H1 (cell line): ENCODE data around the gene TMEM35B. TPM values are rescaled to one million over a fixed set of nuclear protein-coding genes. Genes with fewer than 3 reads are reported as not detected.

ENCODE experiments used
- CTCF ChIA-PET: fragments of 300-600 bp; sonication (Branson Sonifier 250); formaldehyde crosslinking; loops from one replicate; lab custom pipeline; 2021; ENCODE audit not compliant: partially characterized antibody; lab: Charles Lee
- POLR2A ChIA-PET: fragments of 300-600 bp; sonication (Branson Sonifier 250); formaldehyde crosslinking; loops from one replicate; lab custom pipeline; 2021; ENCODE audit warnings: inconsistent platforms; ENCODE audit not compliant: partially characterized antibody; lab: Charles Lee
- DNase-seq, 2 experiments: peaks; one replicate each; pipeline versions ENCODE4 v3.0.0 to v3.0.0-alpha.2; 2010 to 2022; ENCODE audit warnings: low spot score in 2 of 2, low read depth in 1 of 2, mixed read lengths in 1 of 2
- FAIRE-seq: peaks from 2 replicates; lab custom pipeline; 2011; peaks lifted over from hg19 to GRCh38; lab: Jason Lieb, UNC
- H2AFZ ChIP-seq: 2 replicates; pipeline ENCODE4 v1.8.1; 2012; ENCODE audit warnings: low read length, inconsistent platforms
- H2AK5ac ChIP-seq: 2 replicates; pipeline ENCODE4 v1.6.1; 2013; ENCODE audit warnings: low read depth, low read length
- H2BK120ac ChIP-seq: replicated peaks from 2 replicates; pipeline ENCODE3; 2013; ENCODE audit warnings: low read depth, low read length, inconsistent platforms
- H2BK12ac ChIP-seq: 2 replicates; pipeline ENCODE4 v1.6.1; 2013; ENCODE audit warnings: low read depth, low read length
- H2BK15ac ChIP-seq: 2 replicates; pipeline ENCODE4 v1.6.1; 2013; ENCODE audit warnings: low read length
- H2BK20ac ChIP-seq: 2 replicates; pipeline ENCODE4 v1.6.1; 2013; ENCODE audit warnings: low read length
- H2BK5ac ChIP-seq: 2 replicates; pipeline ENCODE4 v1.6.1; 2013; ENCODE audit warnings: low read depth, low read length
- H3K14ac ChIP-seq: 2 replicates; pipeline ENCODE4 v1.6.1; 2013; ENCODE audit warnings: inconsistent platforms; ENCODE audit not compliant: insufficient read length
- H3K18ac ChIP-seq: 2 replicates; pipeline ENCODE4 v1.6.1; 2013; ENCODE audit warnings: low read length; ENCODE audit errors: extremely low read depth
- H3K23ac ChIP-seq: 2 replicates; pipeline ENCODE4 v1.6.1; 2013; ENCODE audit warnings: inconsistent platforms; ENCODE audit not compliant: insufficient read length
- H3K23me2 ChIP-seq: 2 replicates; pipeline ENCODE4 v1.6.1; 2013; ENCODE audit warnings: low read depth, low read length
- H3K27ac ChIP-seq: 2 replicates; pipeline ENCODE4 v1.6.1; 2011; ENCODE audit warnings: low read depth, low read length, inconsistent platforms
- H3K27me3 ChIP-seq, 4 experiments: replicated peaks in 1 of 4; 1 replicate in 1 of 4; 2 replicates in 3 of 4; pipeline versions ENCODE4 v1.6.1 to v1.8.1; 2011 to 2013; ENCODE audit warnings: low read length in 3 of 4, mild to moderate bottlenecking in 3 of 4, inconsistent platforms in 2 of 4, mixed read lengths in 2 of 4, moderate library complexity in 1 of 4; ENCODE audit not compliant: control insufficient read depth in 3 of 4, insufficient read depth in 3 of 4; ENCODE audit errors: extremely low read depth in 1 of 4
- H3K36me3 ChIP-seq, 4 experiments: 2 replicates each; pipeline versions ENCODE4 v1.6.1 to v1.8.1; 2011 to 2013; ENCODE audit warnings: mild to moderate bottlenecking in 4 of 4, low read length in 3 of 4, moderate library complexity in 2 of 4, control low read depth in 1 of 4, inconsistent platforms in 1 of 4; ENCODE audit not compliant: insufficient read depth in 4 of 4, control insufficient read depth in 2 of 4
- H3K4ac ChIP-seq: replicated peaks from 2 replicates; pipeline ENCODE3; 2013; ENCODE audit warnings: low read length, low read depth, mixed read lengths, inconsistent platforms; ENCODE audit not compliant: insufficient read length
- H3K4me1 ChIP-seq, 4 experiments: replicated peaks in 1 of 4; 1 replicate in 1 of 4; 2 replicates in 3 of 4; pipeline versions ENCODE4 v1.6.1 to v1.8.1; 2011 to 2013; ENCODE audit warnings: low read length in 3 of 4, inconsistent platforms in 2 of 4, mixed read lengths in 1 of 4; ENCODE audit not compliant: insufficient read depth in 4 of 4, control insufficient read depth in 3 of 4
- H3K4me2 ChIP-seq, 2 experiments: 2 replicates each; pipeline versions ENCODE4 v1.6.1 to v1.8.1; 2011 to 2013; ENCODE audit warnings: low read depth in 2 of 2, low read length in 2 of 2, control low read depth in 1 of 2, inconsistent platforms in 1 of 2, mild to moderate bottlenecking in 1 of 2; ENCODE audit not compliant: insufficient read depth in 1 of 2
- H3K4me3 ChIP-seq, 4 experiments: fragments of 200-600, 300-600 bp in 1 of 4; sonication (generic), shearing (Covaris generic), sonication (Bioruptor Twin) in 1 of 4; 2 replicates each; pipeline versions ENCODE4 v1.5.1 to v1.8.1; 2011 to 2016; ENCODE audit warnings: low read length in 4 of 4, low read depth in 3 of 4, control low read depth in 2 of 4, inconsistent platforms in 2 of 4, mild to moderate bottlenecking in 2 of 4, mixed read lengths in 1 of 4, moderate library complexity in 1 of 4; ENCODE audit not compliant: insufficient read depth in 2 of 4; ENCODE audit errors: extremely low read depth in 1 of 4
- H3K56ac ChIP-seq: replicated peaks from 2 replicates; pipeline ENCODE3; 2013; ENCODE audit warnings: low read depth, mild to moderate bottlenecking, mixed read lengths, low read length, inconsistent platforms; ENCODE audit not compliant: insufficient read length
- H3K79me1 ChIP-seq: 2 replicates; pipeline ENCODE4 v1.6.1; 2013; ENCODE audit warnings: low read depth, low read length, control low read depth
- H3K79me2 ChIP-seq, 2 experiments: 2 replicates each; pipeline versions ENCODE4 v1.6.1 to v1.8.1; 2012 to 2013; ENCODE audit warnings: low read length in 2 of 2, mild to moderate bottlenecking in 2 of 2, inconsistent platforms in 1 of 2; ENCODE audit not compliant: insufficient read depth in 2 of 2, control insufficient read depth in 1 of 2
- H3K9ac ChIP-seq, 4 experiments: replicated peaks in 1 of 4; 1 replicate in 1 of 4; 2 replicates in 3 of 4; pipeline versions ENCODE4 v1.6.1 to v1.8.1; 2011 to 2013; ENCODE audit warnings: low read depth in 3 of 4, low read length in 3 of 4, control low read depth in 2 of 4, mild to moderate bottlenecking in 2 of 4, moderate library complexity in 2 of 4, inconsistent platforms in 1 of 4; ENCODE audit errors: extremely low read depth in 1 of 4
- H3K9me3 ChIP-seq, 2 experiments: 2 replicates each; pipeline versions ENCODE4 v1.6.1 to v1.8.1; 2012 to 2013; ENCODE audit warnings: mild to moderate bottlenecking in 2 of 2, moderate library complexity in 2 of 2, control low read depth in 1 of 2, inconsistent platforms in 1 of 2, low read depth in 1 of 2, low read length in 1 of 2, mixed read lengths in 1 of 2; ENCODE audit not compliant: insufficient read depth in 2 of 2
- H4K20me1 ChIP-seq, 2 experiments: replicated peaks in 1 of 2; 2 replicates each; pipeline versions ENCODE3 to v1.8.1; 2011 to 2013; ENCODE audit warnings: inconsistent platforms in 2 of 2, low read length in 2 of 2, mild to moderate bottlenecking in 1 of 2; ENCODE audit not compliant: insufficient read depth in 2 of 2, control insufficient read depth in 1 of 2
- H4K5ac ChIP-seq: 2 replicates; pipeline ENCODE4 v1.6.1; 2013; ENCODE audit warnings: low read length, low read depth, mixed read lengths, inconsistent platforms; ENCODE audit not compliant: insufficient read length
- H4K8ac ChIP-seq: 2 replicates; pipeline ENCODE4 v1.8.0; 2013; ENCODE audit warnings: mild to moderate bottlenecking, moderate library complexity, low read length, inconsistent platforms; ENCODE audit not compliant: insufficient read depth; ENCODE audit errors: extremely low read depth
- H4K91ac ChIP-seq: replicated peaks from 2 replicates; pipeline ENCODE3; 2013; ENCODE audit warnings: low read length, mixed read lengths, inconsistent platforms; ENCODE audit not compliant: insufficient read length
- CBX8 ChIP-seq: fragments of 300-800, 300-1000 bp; sonication (generic); IDR thresholded peaks from 2 replicates; pipeline ENCODE4 v1.7.1; 2016; ENCODE audit warnings: low read depth, low read length, borderline replicate concordance
- CEBPB ChIP-seq: IDR thresholded peaks from 2 replicates; pipeline ENCODE4 v1.6.1; 2012; ENCODE audit warnings: low read depth, low read length
- EZH2 ChIP-seq: fragments of 200-600 bp; sonication (generic); IDR thresholded peaks from 2 replicates; pipeline ENCODE4 v1.7.1; 2012; ENCODE audit warnings: low read depth, mild to moderate bottlenecking, moderate library complexity, low read length, inconsistent platforms; ENCODE audit not compliant: severe bottlenecking
- HDAC6 ChIP-seq: IDR thresholded peaks from one replicate; pipeline ENCODE4 v1.7.1; 2012; ENCODE audit warnings: low read depth, mild to moderate bottlenecking, inconsistent platforms, low read length, moderate library complexity
- SP2 ChIP-seq: IDR thresholded peaks from 2 replicates; pipeline ENCODE4 v1.6.1; 2012; ENCODE audit warnings: mild to moderate bottlenecking, low read length, inconsistent platforms
- TAF7 ChIP-seq: optimal IDR thresholded peaks from 2 replicates; pipeline ENCODE3; 2011; ENCODE audit warnings: low read depth, mild to moderate bottlenecking, inconsistent platforms, low read length, moderate library complexity, borderline replicate concordance
- WGBS, 2 experiments: shearing (Covaris generic) in 1 of 2; methylation state at CpG; one replicate each; pipeline versions ENCODE4 v1.1.6 to v1.1.7; 2013 to 2015; ENCODE audit warnings: low lambda C conversion rate in 2 of 2, mixed read lengths in 2 of 2, inconsistent platforms in 1 of 2, low coverage in 1 of 2, missing lambda C conversion rate in 1 of 2; ENCODE audit not compliant: insufficient replicate concordance in 2 of 2, insufficient coverage in 1 of 2, insufficient read length in 1 of 2; ENCODE audit errors: extremely low coverage in 1 of 2, missing lambda C conversion rate in 1 of 2; 5-methylcytosine and 5-hydroxymethylcytosine counted together
- polyA plus RNA-seq, 7 experiments: library from polyadenylated mRNA; depleted of rRNA in 3 of 7; stranded (reverse) in 5 of 7; unstranded in 2 of 7; fragments of >200 nt in 5 of 7; fragments of 200-250 nt in 2 of 7; gene quantifications; 1 replicate in 5 of 7; 2 replicates in 1 of 7; 4 replicates in 1 of 7; pipeline versions ENCODE4 v1.2.1 to v1.2.3, GENCODE V29; 2011 to 2013; ENCODE audit warnings: missing spikeins in 2 of 7, mixed read lengths in 2 of 7
- total RNA-seq: library from RNA; stranded (reverse); fragmentation: NEBNext Ultra II Directional; extraction: Animal tissue kit (Norgen Biotek cat#: 25700); gene quantifications from 2 replicates; pipeline ENCODE4 v1.2.1, GENCODE V29; 2021
- TF ChIP-seq, protein P1 (sequence below): IDR thresholded peaks from 2 replicates; pipeline ENCODE4 v1.6.1; 2012; ENCODE audit warnings: low read length, inconsistent platforms

The TMEM35B gene
- total and polyA plus RNA-seq, 2 of the 8 experiments (the other 6 are each of a cell fraction or from before 2014, with no cell fraction given) = 10.2 to 31.1 TPM

DNA sequence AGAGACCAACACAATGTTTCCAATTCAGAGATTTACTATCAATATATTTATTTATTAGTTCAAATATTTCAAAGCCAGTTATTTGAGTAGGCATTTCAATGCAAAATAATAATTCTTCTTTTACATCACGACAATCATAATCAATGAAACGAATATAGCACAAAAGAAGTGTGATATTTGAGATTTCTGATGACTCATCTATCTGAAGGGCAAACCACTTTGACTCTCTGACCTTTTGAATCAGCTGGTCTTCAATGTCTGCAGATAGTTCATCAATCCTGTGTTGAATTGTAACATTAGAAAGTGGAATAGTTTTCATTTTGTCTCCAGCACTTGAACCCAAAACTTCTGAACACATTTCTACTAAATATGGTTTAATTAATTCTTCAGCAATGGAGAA, 3.0 kb upstream of the TMEM35B start:
- POLR2A ChIA-PET = no interaction called here
- Histone ChIP-seq H2BK12ac (no peak overlapping the region), H3K36me3 (no peaks in the 10 kb centered on the region; a peak in 2 of 8 replicates), H3K9ac (no peak overlapping the region), H3K9me3 (no peaks in the 10 kb centered on the region), H4K91ac (no peak overlapping the region), H2BK120ac (no peak overlapping the region), H3K23ac (no peak overlapping the region), H3K4me3 (no peak overlapping the region), H3K4me1 (peaks cover 0 to 9% (median 2%) of the 10 kb centered on the region in 4 experiments; a peak in 3 of 7 replicates), H2BK20ac (no peak overlapping the region), H3K27me3 (no peaks in the 10 kb centered on the region; a peak in 1 of 7 replicates), H2BK5ac (no peak overlapping the region), H3K4me2 (no peak overlapping the region), H3K27ac (no peak overlapping the region), H3K4ac (no peak overlapping the region), H4K8ac (no peak overlapping the region), H2AK5ac (no peak overlapping the region), H3K23me2 (peaks cover 2% of the 10 kb centered on the region; the same call in 1 of the 2 replicates), H3K18ac (no peak overlapping the region), H2AFZ (no peak overlapping the region), H3K79me1 (no peaks in the 10 kb centered on the region), H4K20me1 (no peaks in the 10 kb centered on the region), H3K14ac (no peak overlapping the region), H4K5ac (no peak overlapping the region), H3K79me2 (no peaks in the 10 kb centered on the region), H3K56ac (no peak overlapping the region), H2BK15ac (no peak overlapping the region)
- TF ChIP-seq TAF7 (no peak), CBX8 (no peak), SP2 (no peak), EZH2 (no peak), HDAC6 (no peak), CEBPB (no peak)
- TF ChIP-seq, protein P1, sequence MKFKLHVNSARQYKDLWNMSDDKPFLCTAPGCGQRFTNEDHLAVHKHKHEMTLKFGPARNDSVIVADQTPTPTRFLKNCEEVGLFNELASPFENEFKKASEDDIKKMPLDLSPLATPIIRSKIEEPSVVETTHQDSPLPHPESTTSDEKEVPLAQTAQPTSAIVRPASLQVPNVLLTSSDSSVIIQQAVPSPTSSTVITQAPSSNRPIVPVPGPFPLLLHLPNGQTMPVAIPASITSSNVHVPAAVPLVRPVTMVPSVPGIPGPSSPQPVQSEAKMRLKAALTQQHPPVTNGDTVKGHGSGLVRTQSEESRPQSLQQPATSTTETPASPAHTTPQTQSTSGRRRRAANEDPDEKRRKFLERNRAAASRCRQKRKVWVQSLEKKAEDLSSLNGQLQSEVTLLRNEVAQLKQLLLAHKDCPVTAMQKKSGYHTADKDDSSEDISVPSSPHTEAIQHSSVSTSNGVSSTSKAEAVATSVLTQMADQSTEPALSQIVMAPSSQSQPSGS = no peak
- FAIRE-seq (no peak), DNase-seq (no peak)
- WGBS, 2 experiments = 83% methylated on average over 2 of the region's 2 CpGs; no CpG with 5 or more reads in 1 of the 2 experiments
- CTCF ChIA-PET = no interaction called here
